Transverse colon (tissue), 4 donors: Measurements from ENCODE around the gene TTC22. TPM values are rescaled to one million over a fixed set of nuclear protein-coding genes. Genes with fewer than 3 reads are reported as not detected.

ENCODE experiments used
- DNase-seq: peaks from one replicate; pipeline ENCODE4 v3.0.0-alpha.2; 2019
- H3K27ac ChIP-seq, 4 donors: fragments of 200-600 bp; sonication (generic); 2 replicates each; pipeline ENCODE4 v1.5.1; 2016 to 2018; ENCODE audit warnings: inconsistent platforms in 4 of 4
- H3K27me3 ChIP-seq: fragments of 200-600 bp; sonication (generic); 2 replicates; pipeline ENCODE4 v1.5.1; 2017; ENCODE audit warnings: inconsistent platforms
- H3K36me3 ChIP-seq, 4 donors: fragments of 200-600 bp; sonication (generic); 2 replicates each; pipeline ENCODE4 v1.5.1; 2017 to 2019; ENCODE audit warnings: inconsistent platforms in 4 of 4
- H3K4me1 ChIP-seq, 4 donors: fragments of 200-600 bp; sonication (generic); 2 replicates each; pipeline ENCODE4 v1.5.1; 2017 to 2020; ENCODE audit warnings: inconsistent platforms in 4 of 4
- H3K4me3 ChIP-seq, 4 donors: fragments of 200-600 bp; sonication (generic); 1 replicate in 1 of 4; 2 replicates in 3 of 4; pipeline versions ENCODE4 v1.5.1 to v1.6.1; 2017 to 2019; ENCODE audit warnings: inconsistent platforms in 4 of 4
- H3K9me3 ChIP-seq, 2 donors: fragments of 200-600 bp; sonication (generic); 2 replicates each; pipeline ENCODE4 v1.5.1; 2017 to 2019; ENCODE audit warnings: inconsistent platforms in 2 of 2
- EP300 ChIP-seq: sonication (generic); formaldehyde crosslinking; IDR thresholded peaks from one replicate; pipeline ENCODE4 v1.6.1; 2017; ENCODE audit warnings: antibody characterized with exemption, low read depth
- POLR2A ChIP-seq: fragments of 450-650 bp; IDR thresholded peaks from one replicate; pipeline ENCODE4 v1.6.1; 2016; ENCODE audit warnings: antibody characterized with exemption, mild to moderate bottlenecking, moderate library complexity
- POLR2AphosphoS5 ChIP-seq, 3 donors: sonication (generic); formaldehyde crosslinking; IDR thresholded peaks; one replicate each; pipeline ENCODE4 v1.6.1; 2016; ENCODE audit warnings: antibody characterized with exemption in 3 of 3
- WGBS, 2 donors: methylation state at CpG; one replicate each; pipeline ENCODE4 v1.1.5; 2018; ENCODE audit warnings: low coverage in 1 of 2; 5-methylcytosine and 5-hydroxymethylcytosine counted together
- in situ Hi-C, 4 donors: fragments of 200-750 bp; cut with MboI; loops; one replicate each; pipeline versions ENCODE4 v1.15.0 to v1.15.1; 2017; ENCODE audit warnings: low sequenced_read_pairs in 3 of 4, low pct_ligation_motif_present in 1 of 4, low pct_unique_long_range_greater_than_20kb in 1 of 4
- intact Hi-C: fragments of 100-400 bp; cut with DNase I; formaldehyde crosslinking; loops from one replicate; pipeline ENCODE4 v1.15.1; 2023; ENCODE audit warnings: low total_unique reads
- total RNA-seq, 4 donors: library from RNA; depleted of rRNA; stranded (reverse); fragments of >200 nt; gene quantifications; one replicate each; pipeline ENCODE4 v1.1.0, GENCODE V29; 2016
- TF ChIP-seq, protein P1 (sequence below), 5 experiments: fragments of 200-600 bp in 3 of 5; fragments of 450-650 bp in 2 of 5; sonication (generic) in 3 of 5; IDR thresholded peaks; 1 replicate in 2 of 5; 2 replicates in 3 of 5; pipeline ENCODE4 v1.5.1; 2016 to 2017; ENCODE audit warnings: antibody characterized with exemption in 5 of 5, inconsistent platforms in 3 of 5, mild to moderate bottlenecking in 2 of 5, moderate library complexity in 1 of 5

TTC22 gene
- total RNA-seq, 4 donors from 2014 or later, result 39.8 to 174 (median 98.4) TPM

DNA sequence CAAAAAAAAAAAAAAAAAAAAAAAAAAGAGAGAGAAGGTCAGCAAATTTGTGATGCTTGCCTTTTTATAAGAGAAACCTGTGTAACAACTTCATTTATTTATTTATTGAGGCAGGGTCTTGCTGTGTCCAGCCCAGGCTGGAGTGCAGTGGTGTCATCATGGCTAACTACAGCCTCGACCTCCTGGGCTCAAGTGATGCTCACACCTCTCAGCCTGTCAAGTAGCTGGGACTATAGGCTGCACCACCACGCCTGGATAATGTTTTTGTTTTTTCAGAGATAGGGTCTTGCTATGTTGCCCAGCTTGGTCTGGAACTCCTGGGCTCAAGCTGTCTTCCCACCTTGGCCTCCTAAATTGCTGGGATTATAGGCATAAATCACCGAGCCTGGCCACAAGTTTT, 43.4 kb upstream of the TTC22 start:
- 71 to 78% methylated on average over 1 to 3 of the region's 3 CpGs for WGBS, 2 donors
- Histone ChIP-seq H3K9me3 (no peaks in the 10 kb centered on the region), H3K4me1 (no peaks in the 10 kb centered on the region), H3K36me3 (no peaks in the 10 kb centered on the region), H3K4me3 (no peak overlapping the region), H3K27ac (no peak overlapping the region), H3K27me3 (no peaks in the 10 kb centered on the region)
- DNase-seq, result no peak
- intact Hi-C loops, result no loop called here
- in situ Hi-C loops, result no loop called here
- TF ChIP-seq POLR2A, result no peak
- no peak for TF ChIP-seq POLR2AphosphoS5 (IDR thresholded peaks at IDR 0.05)
- no peak for TF ChIP-seq EP300
- TF ChIP-seq, protein P1, sequence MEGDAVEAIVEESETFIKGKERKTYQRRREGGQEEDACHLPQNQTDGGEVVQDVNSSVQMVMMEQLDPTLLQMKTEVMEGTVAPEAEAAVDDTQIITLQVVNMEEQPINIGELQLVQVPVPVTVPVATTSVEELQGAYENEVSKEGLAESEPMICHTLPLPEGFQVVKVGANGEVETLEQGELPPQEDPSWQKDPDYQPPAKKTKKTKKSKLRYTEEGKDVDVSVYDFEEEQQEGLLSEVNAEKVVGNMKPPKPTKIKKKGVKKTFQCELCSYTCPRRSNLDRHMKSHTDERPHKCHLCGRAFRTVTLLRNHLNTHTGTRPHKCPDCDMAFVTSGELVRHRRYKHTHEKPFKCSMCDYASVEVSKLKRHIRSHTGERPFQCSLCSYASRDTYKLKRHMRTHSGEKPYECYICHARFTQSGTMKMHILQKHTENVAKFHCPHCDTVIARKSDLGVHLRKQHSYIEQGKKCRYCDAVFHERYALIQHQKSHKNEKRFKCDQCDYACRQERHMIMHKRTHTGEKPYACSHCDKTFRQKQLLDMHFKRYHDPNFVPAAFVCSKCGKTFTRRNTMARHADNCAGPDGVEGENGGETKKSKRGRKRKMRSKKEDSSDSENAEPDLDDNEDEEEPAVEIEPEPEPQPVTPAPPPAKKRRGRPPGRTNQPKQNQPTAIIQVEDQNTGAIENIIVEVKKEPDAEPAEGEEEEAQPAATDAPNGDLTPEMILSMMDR (IDR thresholded peaks at IDR 0.05), result no peak

DNA sequence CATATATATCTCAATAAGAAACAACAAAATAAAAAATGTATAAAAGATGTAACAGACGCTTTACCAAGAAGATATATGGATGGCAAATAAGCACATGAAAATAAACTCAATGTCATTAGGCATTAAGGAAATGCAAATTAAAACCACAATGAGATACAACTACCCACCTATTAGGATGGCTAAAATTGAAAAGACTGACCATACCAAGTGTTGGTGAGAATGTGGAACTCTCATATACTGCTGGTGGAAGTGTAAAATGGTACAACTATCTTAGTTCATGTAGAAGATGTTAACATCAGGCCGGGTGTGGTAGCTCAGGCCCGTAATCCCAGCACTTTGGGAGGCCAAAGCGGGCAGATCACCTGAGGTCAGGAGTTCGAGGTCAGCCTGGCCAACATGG, 42.3 kb upstream of the TTC22 start:
- Histone ChIP-seq H3K9me3 (no peaks in the 10 kb centered on the region), H3K27ac (no peak overlapping the region), H3K27me3 (no peaks in the 10 kb centered on the region), H3K4me1 (no peaks in the 10 kb centered on the region), H3K4me3 (no peak overlapping the region), H3K36me3 (no peaks in the 10 kb centered on the region)
- TF ChIP-seq POLR2A (no peak), POLR2AphosphoS5 (IDR thresholded peaks at IDR 0.05) (no peak), EP300 (no peak)
- TF ChIP-seq, protein P1 (IDR thresholded peaks at IDR 0.05), result no peak
- intact Hi-C loops (no loop called here), in situ Hi-C loops (no loop called here)
- WGBS, 2 donors, result 76 to 92% methylated on average over 4 to 5 of the region's 5 CpGs
- DNase-seq, result no peak

DNA sequence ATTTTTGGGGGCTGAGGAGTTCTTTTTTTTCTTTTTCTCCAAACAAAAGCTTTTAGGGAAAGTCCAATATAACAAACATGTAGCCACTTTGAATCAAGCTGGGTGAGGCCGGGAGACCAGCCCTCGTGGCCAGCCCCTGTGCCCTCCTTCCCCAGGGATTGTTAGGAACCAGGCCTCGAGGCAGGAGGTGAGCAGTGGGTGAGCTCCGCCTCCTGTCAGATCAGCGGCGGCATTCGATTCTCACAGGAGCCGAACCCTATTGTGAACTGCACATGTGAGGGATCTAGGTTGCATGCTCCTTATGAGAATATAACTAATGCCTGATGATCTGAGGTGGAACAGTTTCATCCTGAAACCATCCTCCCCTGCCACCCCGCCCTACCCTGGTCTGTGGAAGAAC, 41.8 kb upstream of the TTC22 start:
- no peak for TF ChIP-seq POLR2AphosphoS5 (IDR thresholded peaks at IDR 0.05)
- TF ChIP-seq, protein P1 (IDR thresholded peaks at IDR 0.05), result no peak
- TF ChIP-seq EP300, result no peak
- no peak for TF ChIP-seq POLR2A
- Histone ChIP-seq H3K9me3 (no peaks in the 10 kb centered on the region), H3K36me3 (no peaks in the 10 kb centered on the region), H3K27me3 (no peaks in the 10 kb centered on the region), H3K4me1 (no peaks in the 10 kb centered on the region), H3K4me3 (no peak overlapping the region), H3K27ac (no peak overlapping the region)
- in situ Hi-C loops, result no loop called here
- intact Hi-C loops, result no loop called here
- no peak for DNase-seq
- WGBS, 2 donors, result 65 to 92% methylated on average over 2 to 9 of the region's 9 CpGs

DNA sequence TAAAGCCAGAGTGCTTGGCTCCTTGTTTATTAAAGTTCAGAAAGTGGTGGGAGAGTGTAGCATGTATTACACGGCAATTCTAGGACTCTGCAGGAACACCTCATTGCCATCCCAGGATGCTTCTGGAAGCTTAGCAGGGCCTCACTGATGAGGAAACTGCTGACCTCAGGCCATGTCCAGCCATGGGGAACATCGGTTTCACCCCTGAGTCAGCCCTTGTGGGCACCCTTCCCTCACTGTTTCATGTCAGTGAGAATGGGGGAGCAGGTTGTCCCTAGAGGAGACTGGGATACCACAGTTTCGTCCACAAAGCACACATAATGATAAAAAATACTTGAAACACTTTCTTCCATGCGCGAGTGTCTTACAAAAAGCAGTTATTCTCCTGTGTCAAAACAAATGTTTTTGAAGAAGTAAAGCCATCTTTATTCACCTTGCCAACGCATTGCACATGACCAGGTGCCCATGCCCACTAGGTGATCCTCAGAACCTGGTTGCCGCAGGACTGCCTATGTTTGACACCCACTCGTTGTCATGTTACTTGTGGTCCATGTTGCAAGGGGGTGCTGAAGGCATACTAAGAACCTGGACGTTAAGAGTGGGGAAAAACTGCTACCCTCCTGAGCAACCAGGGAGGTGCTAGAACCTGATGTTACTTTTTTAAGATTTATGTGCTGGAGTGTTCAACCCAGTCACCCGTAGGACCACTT, 41.2 kb upstream of the TTC22 start:
- no peak for DNase-seq
- H3K36me3 ChIP-seq, result no peaks in the 10 kb centered on the region
- in situ Hi-C loops (no loop called here), intact Hi-C loops (no loop called here)
- H3K27ac ChIP-seq, result no peak overlapping the region
- TF ChIP-seq EP300 (no peak), POLR2A (no peak), POLR2AphosphoS5 (IDR thresholded peaks at IDR 0.05) (no peak)
- TF ChIP-seq, protein P1 (IDR thresholded peaks at IDR 0.05), result no peak
- no peaks in the 10 kb centered on the region for H3K9me3 ChIP-seq
- H3K27me3 ChIP-seq, result no peaks in the 10 kb centered on the region
- WGBS, 2 donors, result 93 to 100% methylated on average over 3 to 10 of the region's 10 CpGs
- no peaks in the 10 kb centered on the region for H3K4me1 ChIP-seq
- no peak overlapping the region for H3K4me3 ChIP-seq
